Stimulated activated CD4-positive, alpha-beta T cell treated with anti-CD3 and anti-CD28 coated beads, Interleukin-15, amount 100 ng/mL, for 48 hours (primary cell): Measurements from ENCODE around the gene POU5F1.
A peak's percentile ranks its signal among the peaks of the same experiment; 100 is the strongest.
"Not testable (repeated sequence)": the region's sequence is repeated elsewhere in the genome, so short reads cannot be mapped to it uniquely, and the experiment has no call there.

Source experiments
- DNase-seq, 2 donors: peaks; one replicate each; pipeline ENCODE4 v3.0.0-alpha.2; 2020; ENCODE audit warnings: low read depth in 2 of 2

Gene POU5F1

GRCh38 chr6:31170600-31170881 is at the start of gene POU5F1:
TSS of gene POU5F1 (minus strand) at chr6:31170682. CDS start at chr6:31170620, 62 bp downstream.
- DNase-seq = no peak

- DNase-seq = no peak
These were observed 45.9 kb upstream of the POU5F1 start for GRCh38 chr6:31216208-31216898.

- not testable (repeated sequence) for DNase-seq
These were observed 44.7 kb upstream of the POU5F1 start for GRCh38 chr6:31215216-31215615.

GRCh38 chr6:31214516-31214915 is 44.0 kb upstream of the POU5F1 start:
- DNase-seq = no peak

- no peak for DNase-seq
These were observed 40.5 kb upstream of the POU5F1 start for GRCh38 chr6:31210741-31211532.

- DNase-seq = no peak
These were observed 39.6 kb upstream of the POU5F1 start for GRCh38 chr6:31210123-31210522.

- DNase-seq = no peak
These were observed 38.7 kb upstream of the POU5F1 start for GRCh38 chr6:31209137-31209536.

- no peak for DNase-seq
These were observed 38.0 kb upstream of the POU5F1 start for GRCh38 chr6:31208506-31208905.

- DNase-seq = no peak
These were observed 35.2 kb upstream of the POU5F1 start for GRCh38 chr6:31205638-31206037.

GRCh38 chr6:31204751-31205145 is 34.3 kb upstream of the POU5F1 start:
- no peak for DNase-seq

GRCh38 chr6:31203345-31203979 is 33.0 kb upstream of the POU5F1 start:
- peak; percentile 43 to 62 for DNase-seq

- DNase-seq = no peak
These were observed 32.0 kb upstream of the POU5F1 start for GRCh38 chr6:31202259-31203166.

- DNase-seq = not testable (repeated sequence)
These were observed 28.6 kb upstream of the POU5F1 start for GRCh38 chr6:31199105-31199452.

GRCh38 chr6:31197559-31198305 is 27.2 kb upstream of the POU5F1 start:
- peak; percentile 90 to 94 for DNase-seq

GRCh38 chr6:31196251-31197022 is 26.0 kb upstream of the POU5F1 start:
- not testable (repeated sequence) for DNase-seq

- DNase-seq = not testable (repeated sequence)
These were observed 25.0 kb upstream of the POU5F1 start for GRCh38 chr6:31195308-31195979.

GRCh38 chr6:31194061-31194834 is 23.8 kb upstream of the POU5F1 start:
- DNase-seq = no peak

GRCh38 chr6:31193206-31193605 is 22.7 kb upstream of the POU5F1 start:
- no peak for DNase-seq
